Neural crest cell (in vitro differentiated cells): ENCODE data around the gene ZGRF1. TPM values are rescaled to one million over a fixed set of nuclear protein-coding genes. Genes with fewer than 3 reads are reported as not detected.
A peak's percentile ranks its signal among the peaks of the same experiment; 100 is the strongest.

Experiments
- DNase-seq: peaks from one replicate; pipeline ENCODE4 v3.0.0; 2021; ENCODE audit warnings: low read depth, mixed read lengths, low spot score
- H3K27ac Mint-ChIP-seq: one replicate; pipeline ENCODE4 v1.8.0; 2021; ENCODE audit warnings: mild to moderate bottlenecking, mixed read lengths; ENCODE audit not compliant: unreplicated experiment
- H3K27me3 Mint-ChIP-seq: 2 replicates; pipeline ENCODE4 v1.8.0; 2021; ENCODE audit warnings: low read depth, mild to moderate bottlenecking, mixed read lengths
- H3K36me3 Mint-ChIP-seq: 2 replicates; pipeline ENCODE4 v1.8.0; 2021; ENCODE audit warnings: low read depth, mild to moderate bottlenecking, mixed read lengths
- H3K4me1 Mint-ChIP-seq: 2 replicates; pipeline ENCODE4 v1.8.0; 2021; ENCODE audit warnings: mixed read lengths
- H3K4me3 Mint-ChIP-seq: one replicate; pipeline ENCODE4 v1.8.0; 2021; ENCODE audit warnings: mild to moderate bottlenecking, mixed read lengths
- H3K9me3 Mint-ChIP-seq: 2 replicates; pipeline ENCODE4 v1.8.0; 2021; ENCODE audit warnings: mixed read lengths
- long read RNA-seq: library from polyadenylated mRNA; unstranded; transcript quantifications from one replicate; pipeline ENCODE4 v2.0.0, GENCODE V29; 2020
- total RNA-seq: library from RNA; stranded (reverse); gene quantifications from 2 replicates; pipeline ENCODE4 v1.2.1, GENCODE V29; 2021
- TF ChIP-seq, protein P1 (sequence below): fragments of 200-600 bp; sonication (generic); conservative IDR thresholded peaks from 2 replicates; pipeline ENCODE4 v1.5.0; 2021; ENCODE audit warnings: antibody characterized with exemption, mild to moderate bottlenecking

ZGRF1 gene
- total RNA-seq, result 36.0 and 38.6 TPM in 2 replicates
- long read RNA-seq, transcript ZGRF1-207 (6 exons, 794 nt), result major isoform, 25 of 87 reads
- long read RNA-seq, partial matches to known transcripts, result 46 of 87 reads
- long read RNA-seq, other reads (novel, unspliced or antisense), result 15 of 87 reads

GRCh38 chr4:112636688-112637551 is at the start of gene ZGRF1, which contains the start of gene LARP7:
TSS of gene ZGRF1 (minus strand) at chr4:112636909. CDS start at chr4:112633176, 3,733 bp downstream.
TSS of gene LARP7 (plus strand) at chr4:112637143. CDS start at chr4:112644670, 7,527 bp downstream.
- Mint-ChIP-seq H3K9me3 (no peaks in the 10 kb centered on the region), H3K27ac (no peak within 1 kb of the TSS), H3K4me3 (no peak within 1 kb of the TSS), H3K4me1 (peaks cover 16% of the 10 kb centered on the region), H3K36me3 (no peaks in the 10 kb centered on the region), H3K27me3 (no peaks in the 10 kb centered on the region)
- TF ChIP-seq, protein P1, sequence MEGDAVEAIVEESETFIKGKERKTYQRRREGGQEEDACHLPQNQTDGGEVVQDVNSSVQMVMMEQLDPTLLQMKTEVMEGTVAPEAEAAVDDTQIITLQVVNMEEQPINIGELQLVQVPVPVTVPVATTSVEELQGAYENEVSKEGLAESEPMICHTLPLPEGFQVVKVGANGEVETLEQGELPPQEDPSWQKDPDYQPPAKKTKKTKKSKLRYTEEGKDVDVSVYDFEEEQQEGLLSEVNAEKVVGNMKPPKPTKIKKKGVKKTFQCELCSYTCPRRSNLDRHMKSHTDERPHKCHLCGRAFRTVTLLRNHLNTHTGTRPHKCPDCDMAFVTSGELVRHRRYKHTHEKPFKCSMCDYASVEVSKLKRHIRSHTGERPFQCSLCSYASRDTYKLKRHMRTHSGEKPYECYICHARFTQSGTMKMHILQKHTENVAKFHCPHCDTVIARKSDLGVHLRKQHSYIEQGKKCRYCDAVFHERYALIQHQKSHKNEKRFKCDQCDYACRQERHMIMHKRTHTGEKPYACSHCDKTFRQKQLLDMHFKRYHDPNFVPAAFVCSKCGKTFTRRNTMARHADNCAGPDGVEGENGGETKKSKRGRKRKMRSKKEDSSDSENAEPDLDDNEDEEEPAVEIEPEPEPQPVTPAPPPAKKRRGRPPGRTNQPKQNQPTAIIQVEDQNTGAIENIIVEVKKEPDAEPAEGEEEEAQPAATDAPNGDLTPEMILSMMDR, result peak; percentile 80
- DNase-seq, result peak; percentile 96

DNA sequence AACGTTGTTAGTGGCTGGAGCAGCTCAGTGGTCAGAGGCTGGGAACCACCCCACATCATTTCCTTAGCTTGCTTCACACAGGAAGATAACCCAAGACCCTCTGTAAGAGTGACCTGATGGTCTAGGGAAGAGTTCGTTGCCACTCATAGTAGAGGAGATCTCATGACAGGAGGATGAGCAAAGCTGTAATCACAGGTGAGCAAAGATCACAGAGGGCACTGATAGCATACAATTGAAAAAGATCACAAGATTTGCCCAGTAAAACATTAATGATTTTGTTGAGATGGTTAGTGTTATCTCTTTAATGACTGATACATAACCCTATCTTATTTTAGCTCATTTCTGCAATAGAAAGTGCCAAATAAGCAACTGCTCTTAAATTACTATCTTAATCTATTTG is 44.3 kb upstream of the ZGRF1 start:
- no peak for DNase-seq
- Mint-ChIP-seq H3K9me3 (peaks cover 3% of the 10 kb centered on the region), H3K27me3 (no peaks in the 10 kb centered on the region), H3K4me1 (peaks cover 6% of the 10 kb centered on the region), H3K36me3 (no peaks in the 10 kb centered on the region), H3K4me3 (no peak overlapping the region), H3K27ac (no peak overlapping the region)
- TF ChIP-seq, protein P1, result no peak

- Mint-ChIP-seq H3K9me3 (no peaks in the 10 kb centered on the region), H3K36me3 (no peaks in the 10 kb centered on the region), H3K27me3 (no peaks in the 10 kb centered on the region), H3K27ac (no peak overlapping the region), H3K4me1 (peaks cover 6% of the 10 kb centered on the region), H3K4me3 (no peak overlapping the region)
- DNase-seq, result no peak
- TF ChIP-seq, protein P1, result no peak
These were observed 40.9 kb upstream of the ZGRF1 start for GRCh38 chr4:112677519-112678091.

- no peak for DNase-seq
- Mint-ChIP-seq H3K36me3 (no peaks in the 10 kb centered on the region), H3K9me3 (no peaks in the 10 kb centered on the region), H3K27ac (no peak overlapping the region), H3K4me3 (no peak overlapping the region), H3K4me1 (peaks cover 6% of the 10 kb centered on the region), H3K27me3 (no peaks in the 10 kb centered on the region)
- TF ChIP-seq, protein P1, result no peak
These were observed 37.7 kb upstream of the ZGRF1 start for GRCh38 chr4:112674376-112674775.

- Mint-ChIP-seq H3K4me3 (no peak overlapping the region), H3K36me3 (no peaks in the 10 kb centered on the region), H3K4me1 (peaks cover 6% of the 10 kb centered on the region), H3K27me3 (no peaks in the 10 kb centered on the region), H3K9me3 (no peaks in the 10 kb centered on the region), H3K27ac (no peak overlapping the region)
- TF ChIP-seq, protein P1, result no peak
- DNase-seq, result no peak
These were observed 37.0 kb upstream of the ZGRF1 start for GRCh38 chr4:112673686-112674085.
